Naive thymus-derived CD4-positive, alpha-beta T cell (primary cell): Measurements from ENCODE around the gene DIS3L2. TPM values are rescaled to one million over a fixed set of nuclear protein-coding genes. Genes with fewer than 3 reads are reported as not detected.
A peak's percentile ranks its signal among the peaks of the same experiment; 100 is the strongest.
"Not testable (repeated sequence)": the region's sequence is repeated elsewhere in the genome, so short reads cannot be mapped to it uniquely, and the experiment has no call there.

Experiments used
- ATAC-seq: fragments of 150-1000 bp; cut with Tn5 transposase; 2 replicates; pipeline ENCODE4 v1.10.0; 2021; ENCODE audit warnings: mild to moderate bottlenecking, moderate library complexity
- CTCF ChIA-PET: fragments of 350-600 bp; sonication (Branson Sonifier 250); formaldehyde crosslinking; loops from one replicate; lab custom pipeline; 2021; ENCODE audit warnings: antibody characterized with exemption; lab: Charles Lee
- POLR2A ChIA-PET: fragments of 350-600 bp; sonication (Branson Sonifier 250); formaldehyde crosslinking; loops from one replicate; lab custom pipeline; 2021; ENCODE audit warnings: antibody characterized with exemption, inconsistent platforms; lab: Charles Lee
- DNase-seq, 9 donors: peaks; one replicate each; pipeline versions ENCODE4 v3.0.0 to v3.0.0-alpha.2; 2020 to 2022; ENCODE audit warnings: mixed read lengths in 1 of 9
- H3K27ac ChIP-seq: one replicate; pipeline ENCODE4 v1.7.0; 2013; ENCODE audit warnings: mild to moderate bottlenecking, low read depth, low read length, moderate library complexity
- H3K27me3 ChIP-seq, 2 donors: one replicate each; pipeline ENCODE4 v1.7.0; 2013; ENCODE audit warnings: low read length in 2 of 2, mild to moderate bottlenecking in 2 of 2, moderate library complexity in 2 of 2; ENCODE audit not compliant: control insufficient read depth in 2 of 2, insufficient read depth in 2 of 2
- H3K36me3 ChIP-seq, 3 experiments: 1 replicate in 2 of 3; 2 replicates in 1 of 3; pipeline ENCODE4 v1.7.0; 2013; ENCODE audit warnings: low read length in 3 of 3, mild to moderate bottlenecking in 3 of 3, moderate library complexity in 1 of 3; ENCODE audit not compliant: insufficient read depth in 3 of 3, control insufficient read depth in 2 of 3
- H3K4me1 ChIP-seq, 2 donors: one replicate each; pipeline ENCODE4 v1.7.0; 2013; ENCODE audit warnings: low read length in 2 of 2, mild to moderate bottlenecking in 2 of 2, moderate library complexity in 1 of 2; ENCODE audit not compliant: control insufficient read depth in 2 of 2, insufficient read depth in 2 of 2
- H3K4me3 ChIP-seq: 2 replicates; pipeline ENCODE4 v1.7.0; 2013; ENCODE audit warnings: mild to moderate bottlenecking, low read length
- H3K9me3 ChIP-seq, 3 experiments: 1 replicate in 2 of 3; 2 replicates in 1 of 3; pipeline ENCODE4 v1.7.0; 2013; ENCODE audit warnings: low read length in 3 of 3; ENCODE audit not compliant: control insufficient read depth in 2 of 3
- H3K27ac Mint-ChIP-seq, 9 donors: one replicate each; pipeline ENCODE4 v1.8.0; 2020 to 2022; ENCODE audit warnings: mixed read lengths in 9 of 9, mild to moderate bottlenecking in 8 of 9, moderate library complexity in 5 of 9, inconsistent platforms in 2 of 9
- H3K27me3 Mint-ChIP-seq, 5 donors: one replicate each; pipeline ENCODE4 v1.8.0; 2021 to 2022; ENCODE audit warnings: mixed read lengths in 5 of 5, mild to moderate bottlenecking in 1 of 5
- H3K36me3 Mint-ChIP-seq, 5 donors: one replicate each; pipeline ENCODE4 v1.8.0; 2020 to 2022; ENCODE audit warnings: mixed read lengths in 5 of 5, mild to moderate bottlenecking in 3 of 5, inconsistent platforms in 1 of 5
- H3K4me1 Mint-ChIP-seq, 7 donors: one replicate each; pipeline ENCODE4 v1.8.0; 2020 to 2022; ENCODE audit warnings: mixed read lengths in 7 of 7, mild to moderate bottlenecking in 3 of 7, inconsistent platforms in 1 of 7
- H3K4me3 Mint-ChIP-seq, 10 donors: one replicate each; pipeline ENCODE4 v1.8.0; 2020 to 2022; ENCODE audit warnings: mild to moderate bottlenecking in 10 of 10, mixed read lengths in 10 of 10, moderate library complexity in 6 of 10, inconsistent platforms in 2 of 10
- H3K9me3 Mint-ChIP-seq, 11 donors: one replicate each; pipeline ENCODE4 v1.8.0; 2020 to 2022; ENCODE audit warnings: mixed read lengths in 11 of 11, mild to moderate bottlenecking in 4 of 11, inconsistent platforms in 1 of 11, moderate library complexity in 1 of 11
- intact Hi-C, 2 donors: fragments of 100-400 bp; cut with micrococcal nuclease; formaldehyde crosslinking; loops; one replicate each; pipeline ENCODE4 v1.15.1; 2023
- polyA plus RNA-seq, 2 donors: library from polyadenylated mRNA; unstranded; fragments of 300-500 nt; fragmentation: Illumina TruSeq; gene quantifications; one replicate each; pipeline ENCODE4 v1.2.3, GENCODE V29; 2021
- total RNA-seq, 6 experiments: library from RNA in 5 of 6; stranded (reverse) in 5 of 6; gene quantifications; 1 replicate in 5 of 6; 2 replicates in 1 of 6; pipeline ENCODE4 v1.2.3 and lab custom pipeline; 2021 to 2026

The DIS3L2 gene
- total and polyA plus RNA-seq, 7 experiments from 2014 or later: 17.9 to 78.4 (median 59.7) TPM

- H3K4me1 Mint-ChIP-seq: peaks cover 0 to 6% (median 3%) of the 10 kb centered on the region in 7 donors
- CTCF ChIA-PET: no interaction called here
- H3K4me3 ChIP-seq: no peak overlapping the region
These were observed 142.6 kb downstream of the DIS3L2 start for GRCh38 chr2:232104076-232104646.

GRCh38 chr2:232111551-232111950 lies 150.0 kb downstream of the DIS3L2 start:
- Mint-ChIP-seq H3K27ac (no peak overlapping the region), H3K27me3 (no peaks in the 10 kb centered on the region), H3K4me3 (no peak overlapping the region), H3K9me3 (peaks cover 0 to 10% (median 0%) of the 10 kb centered on the region in 11 donors), H3K4me1 (peaks cover 4 to 10% (median 9%) of the 10 kb centered on the region in 7 donors), H3K36me3 (peaks cover 5 to 41% (median 21%) of the 10 kb centered on the region in 5 donors)
- Histone ChIP-seq H3K4me1 (peaks cover 0 to 4% of the 10 kb centered on the region in 2 donors), H3K27me3 (no peaks in the 10 kb centered on the region), H3K36me3 (no peaks in the 10 kb centered on the region), H3K27ac (no peak overlapping the region), H3K4me3 (no peak overlapping the region), H3K9me3 (no peaks in the 10 kb centered on the region)
- POLR2A ChIA-PET: no interaction called here
- no peak for ATAC-seq
- DNase-seq: no peak
- intact Hi-C loops: no loop called here
- CTCF ChIA-PET: no interaction called here

More at GRCh38 chr2:232104076-232104646, 142.6 kb downstream of the DIS3L2 start:
- ATAC-seq (no peak), DNase-seq (no peak)
- Histone ChIP-seq H3K27me3 (no peaks in the 10 kb centered on the region), H3K4me1 (no peaks in the 10 kb centered on the region), H3K36me3 (no peaks in the 10 kb centered on the region), H3K9me3 (no peaks in the 10 kb centered on the region), H3K27ac (no peak overlapping the region)
- Mint-ChIP-seq H3K36me3 (peaks cover 0 to 46% (median 34%) of the 10 kb centered on the region in 5 donors), H3K27me3 (no peaks in the 10 kb centered on the region), H3K9me3 (peaks cover 0 to 6% (median 3%) of the 10 kb centered on the region in 11 donors), H3K27ac (no peak overlapping the region), H3K4me3 (no peak overlapping the region)
- intact Hi-C loops: no loop called here
- POLR2A ChIA-PET: no interaction called here

GRCh38 chr2:232113821-232114220 lies 152.3 kb downstream of the DIS3L2 start:
- Mint-ChIP-seq H3K27ac (no peak overlapping the region), H3K27me3 (no peaks in the 10 kb centered on the region), H3K9me3 (peaks cover 0 to 10% (median 0%) of the 10 kb centered on the region in 11 donors), H3K36me3 (peaks cover 5 to 33% (median 17%) of the 10 kb centered on the region in 5 donors), H3K4me1 (peaks cover 0 to 18% (median 6%) of the 10 kb centered on the region in 7 donors), H3K4me3 (no peak overlapping the region)
- Histone ChIP-seq H3K4me3 (no peak overlapping the region), H3K9me3 (no peaks in the 10 kb centered on the region), H3K36me3 (no peaks in the 10 kb centered on the region), H3K27me3 (no peaks in the 10 kb centered on the region), H3K4me1 (peaks cover 0 to 4% of the 10 kb centered on the region in 2 donors), H3K27ac (no peak overlapping the region)
- intact Hi-C loops: no loop called here
- ATAC-seq: no peak
- DNase-seq: no peak
- CTCF ChIA-PET: no interaction called here
- POLR2A ChIA-PET: no interaction called here

- CTCF ChIA-PET, H3K4me3 ChIP-seq, intact Hi-C loops, H3K4me1 ChIP-seq, ATAC-seq, H3K36me3 ChIP-seq, DNase-seq, H3K27me3 Mint-ChIP-seq, H3K27ac ChIP-seq, H3K27me3 ChIP-seq, H3K9me3 ChIP-seq, H3K27ac Mint-ChIP-seq, POLR2A ChIA-PET, H3K4me3 Mint-ChIP-seq: not testable (repeated sequence)
- H3K4me1 Mint-ChIP-seq: peaks cover under 1 to 19% (median 11%) of the 10 kb centered on the region in 7 donors
- peaks cover 5 to 37% (median 16%) of the 10 kb centered on the region in 5 donors for H3K36me3 Mint-ChIP-seq
- H3K9me3 Mint-ChIP-seq: peaks cover 0 to 10% (median 0%) of the 10 kb centered on the region in 11 donors
These were observed 154.3 kb downstream of the DIS3L2 start for GRCh38 chr2:232115728-232116361.

GRCh38 chr2:232116852-232117251 lies 155.3 kb downstream of the DIS3L2 start:
- no peaks in the 10 kb centered on the region for H3K36me3 ChIP-seq
- intact Hi-C loops: no loop called here
- Mint-ChIP-seq H3K4me3 (no peak overlapping the region), H3K4me1 (peaks cover 9 to 26% (median 17%) of the 10 kb centered on the region in 7 donors), H3K27me3 (no peaks in the 10 kb centered on the region), H3K27ac (peak overlapping the region in 2 of 9 donors; percentile 5 to 30), H3K36me3 (peaks cover 5 to 37% (median 17%) of the 10 kb centered on the region in 5 donors), H3K9me3 (peaks cover 0 to 10% (median 0%) of the 10 kb centered on the region in 11 donors)
- H3K27ac ChIP-seq: no peak overlapping the region
- ATAC-seq (no peak), DNase-seq (no peak)
- ChIA-PET POLR2A (no interaction called here), CTCF (no interaction called here)
- H3K27me3 ChIP-seq: no peaks in the 10 kb centered on the region
- H3K4me3 ChIP-seq: no peak overlapping the region
- H3K9me3 ChIP-seq: no peaks in the 10 kb centered on the region
- H3K4me1 ChIP-seq: peaks cover 0 to 4% of the 10 kb centered on the region in 2 donors

GRCh38 chr2:232117413-232117812 lies 155.9 kb downstream of the DIS3L2 start:
- no peak for DNase-seq
- CTCF ChIA-PET: no interaction called here

More at GRCh38 chr2:232117413-232117812, 155.9 kb downstream of the DIS3L2 start:
- H3K27ac ChIP-seq: no peak overlapping the region
- intact Hi-C loops: no loop called here
- H3K27me3 ChIP-seq: no peaks in the 10 kb centered on the region
- no peaks in the 10 kb centered on the region for H3K9me3 ChIP-seq
- no peaks in the 10 kb centered on the region for H3K36me3 ChIP-seq
- POLR2A ChIA-PET: no interaction called here
- peaks cover 5 to 31% (median 12%) of the 10 kb centered on the region in 5 donors for H3K36me3 Mint-ChIP-seq
- H3K27me3 Mint-ChIP-seq: no peaks in the 10 kb centered on the region
- no peak overlapping the region for H3K4me3 ChIP-seq
- peaks cover 0 to 9% (median 0%) of the 10 kb centered on the region in 11 donors for H3K9me3 Mint-ChIP-seq
- no peak overlapping the region for H3K4me3 Mint-ChIP-seq
- ATAC-seq: no peak
- peaks cover 0 to 4% of the 10 kb centered on the region in 2 donors for H3K4me1 ChIP-seq
- H3K27ac Mint-ChIP-seq: peak overlapping the region in 1 of 9 donors; percentile 5
- peaks cover 9 to 24% (median 15%) of the 10 kb centered on the region in 7 donors for H3K4me1 Mint-ChIP-seq
